Stimulated activated naive CD4-positive, alpha-beta T cell (primary cell): Measurements from ENCODE around the gene RANBP3.
"Not testable (repeated sequence)": the region's sequence is repeated elsewhere in the genome, so short reads cannot be mapped to it uniquely, and the experiment has no call there.

Experiments used
- DNase-seq, 6 experiments: peaks; one replicate each; lab custom pipeline; 2025; lab: John Stamatoyannopoulos, UW

RANBP3 gene

GRCh38 chr19:5966215-5966614 is 11.7 kb downstream of the RANBP3 start:
- DNase-seq: no peak

GRCh38 chr19:5964816-5965565 is 12.9 kb downstream of the RANBP3 start:
- peak in 3 of 6 experiments; percentile 10 to 42 (median 39) for DNase-seq

- no peak for DNase-seq
These were observed 14.1 kb downstream of the RANBP3 start for GRCh38 chr19:5963855-5964254.

- DNase-seq: not testable (repeated sequence)
These were observed 14.7 kb downstream of the RANBP3 start for GRCh38 chr19:5963259-5963658.

- DNase-seq: peak; percentile 61 to 91 (median 77)
These were observed 15.7 kb downstream of the RANBP3 start for GRCh38 chr19:5961969-5962945.

GRCh38 chr19:5961641-5961968 is 16.3 kb downstream of the RANBP3 start:
- not testable (repeated sequence) for DNase-seq

GRCh38 chr19:5960005-5961001 is 17.6 kb downstream of the RANBP3 start:
- DNase-seq: no peak

GRCh38 chr19:5959260-5960004 is 18.5 kb downstream of the RANBP3 start:
- no peak for DNase-seq

- DNase-seq: no peak
These were observed 19.2 kb downstream of the RANBP3 start for GRCh38 chr19:5958851-5959122.

GRCh38 chr19:5958074-5958850 is 19.7 kb downstream of the RANBP3 start:
- no peak for DNase-seq

GRCh38 chr19:5957170-5957569 is 20.8 kb downstream of the RANBP3 start:
- DNase-seq: no peak

GRCh38 chr19:5956728-5957127 is 21.2 kb downstream of the RANBP3 start:
- no peak for DNase-seq

- DNase-seq: no peak
These were observed 21.6 kb downstream of the RANBP3 start for GRCh38 chr19:5956323-5956722.

- DNase-seq: no peak
These were observed 22.4 kb downstream of the RANBP3 start for GRCh38 chr19:5955636-5955935.

- DNase-seq: no peak
These were observed 23.6 kb downstream of the RANBP3 start for GRCh38 chr19:5954293-5954692.

- peak in 2 of 6 experiments; percentile 35 to 39 for DNase-seq
These were observed 24.2 kb downstream of the RANBP3 start for GRCh38 chr19:5953680-5954213.

GRCh38 chr19:5953030-5953589 is 24.8 kb downstream of the RANBP3 start:
- peak in 1 of 6 experiments; percentile 25 for DNase-seq

- peak in 1 of 6 experiments; percentile 13 for DNase-seq
These were observed 25.5 kb downstream of the RANBP3 start for GRCh38 chr19:5952193-5953029.

GRCh38 chr19:5951338-5951861 is 26.5 kb downstream of the RANBP3 start:
- DNase-seq: no peak
